Heart right ventricle (tissue), 16 donors: ENCODE data around the gene CBR4. TPM values are rescaled to one million over a fixed set of nuclear protein-coding genes. Genes with fewer than 3 reads are reported as not detected.

Experiments
- ATAC-seq, 8 donors: fragments of 200-7000 bp; cut with Tn5 transposase; one replicate each; pipeline ENCODE4 v1.9.1; 2020; ENCODE audit warnings: mild to moderate bottlenecking in 8 of 8, moderate library complexity in 8 of 8, moderate number of reproducible peaks in 1 of 8
- DNase-seq, 2 donors: peaks; one replicate each; pipeline ENCODE4 v3.0.0-alpha.2; 2020
- H3K27ac ChIP-seq, 10 donors: fragments of 200-600 bp; sonication (generic) in 2 of 10; one replicate each; pipeline versions ENCODE4 v1.5.0 to v1.8.0; 2020 to 2022; ENCODE audit warnings: mild to moderate bottlenecking in 3 of 10
- H3K27me3 ChIP-seq, 7 donors: fragments of 200-600 bp; one replicate each; pipeline ENCODE4 v1.8.0; 2021 to 2022; ENCODE audit warnings: mild to moderate bottlenecking in 2 of 7
- H3K36me3 ChIP-seq, 9 donors: fragments of 200-600 bp; sonication (generic) in 1 of 9; one replicate each; pipeline versions ENCODE4 v1.5.0 to v1.8.0; 2020 to 2022; ENCODE audit warnings: mild to moderate bottlenecking in 2 of 9
- H3K4me1 ChIP-seq, 9 donors: fragments of 200-600 bp; sonication (generic) in 1 of 9; one replicate each; pipeline versions ENCODE4 v1.5.0 to v1.8.0; 2020 to 2022; ENCODE audit warnings: mild to moderate bottlenecking in 4 of 9
- H3K4me3 ChIP-seq, 10 donors: fragments of 200-600 bp; sonication (generic) in 2 of 10; one replicate each; pipeline versions ENCODE4 v1.5.0 to v1.8.0; 2020 to 2022; ENCODE audit warnings: mild to moderate bottlenecking in 7 of 10, moderate library complexity in 2 of 10
- H3K9me3 ChIP-seq, 11 donors: fragments of 200-600 bp in 10 of 11; sonication (generic) in 2 of 11; one replicate each; pipeline versions ENCODE4 v1.5.0 to v1.8.0; 2013 to 2022; ENCODE audit warnings: mild to moderate bottlenecking in 2 of 11, control low read depth in 1 of 11, moderate library complexity in 1 of 11
- WGBS, 2 donors: extraction: QIAGEN DNeasy Blood & Tissue Kit; methylation state at CpG; one replicate each; pipeline ENCODE4 v1.1.7; 2013; ENCODE audit warnings: inconsistent platforms in 1 of 2; 5-methylcytosine and 5-hydroxymethylcytosine counted together
- intact Hi-C, 10 donors: fragments of 100-400 bp; cut with DNase I; formaldehyde crosslinking; loops; one replicate each; pipeline versions ENCODE4 v1.11.1 to v1.14.2; 2022
- polyA plus RNA-seq, 2 donors: library from polyadenylated mRNA; stranded (reverse); fragments of 200-250 nt; gene quantifications; one replicate each; pipeline ENCODE4 v1.2.3, GENCODE V29; 2013
- total RNA-seq, 10 donors: library from RNA; stranded (reverse); fragmentation: NEBNext Ultra II Directional in 3 of 10; extraction: Animal tissue kit (Norgen Biotek cat#: 25700) in 3 of 10; gene quantifications; one replicate each; pipeline versions ENCODE4 v1.2.1 to v1.2.4, GENCODE V29; 2021 to 2023
- TF ChIP-seq, protein P1 (sequence below), 9 donors: fragments of 200-600 bp; sonication (generic) in 2 of 9; IDR thresholded peaks; one replicate each; pipeline versions ENCODE4 v1.5.0 to v1.8.0; 2021 to 2022; ENCODE audit warnings: antibody characterized with exemption in 9 of 9, mild to moderate bottlenecking in 5 of 9, moderate library complexity in 1 of 9
- donor health status: Arrhythmogenic right ventricular cardiomyopathy.
- donor health status: ischemic (EF 13 %, LVEDD 7.1; RV severe dilation, severe dysfunction).
- donor health status: healthy with polysubstance abuse.
- donor health status: DM: no; HTN: yes; CAD: no.
- donor health status: DM: no; HTN: no; CAD: no.
- donor health status: ischemic (EF 25% LVEDD 6.9; RV normal size, moderate dysfunction).
- donor health status: ischemic (EF 25% LVEDD 5.7; RV mildly dilated, moderate dysfunction).
- donor health status: healthy.
- donor health status: DM: yes; HTN: yes; CAD: no.
- donor health status: Ischemic cardiomyopathy.
- donor health status: ischemic (EF 35%, LVEDD 5.7; RV mildly dilated, moderate dysfunction).
- donor health status: nonischemic (EF 11% LVEDD 7.7; RV severe dilation, severe dysfunction).
- donor health status: DM: yes; HTN: yes; CAD: no.
- donor health status: PGD.
- donor health status: ischemic (EF 29% LVEDD 5.4; RV normal size, mild dysfunction).
- donor health status: nonischemic (EF 23%, LVEDD 6.1; RV moderate dilation, normal function).

CBR4 gene
- total and polyA plus RNA-seq, 12 donors: 6.8 to 25.3 (median 22.2) TPM

DNA sequence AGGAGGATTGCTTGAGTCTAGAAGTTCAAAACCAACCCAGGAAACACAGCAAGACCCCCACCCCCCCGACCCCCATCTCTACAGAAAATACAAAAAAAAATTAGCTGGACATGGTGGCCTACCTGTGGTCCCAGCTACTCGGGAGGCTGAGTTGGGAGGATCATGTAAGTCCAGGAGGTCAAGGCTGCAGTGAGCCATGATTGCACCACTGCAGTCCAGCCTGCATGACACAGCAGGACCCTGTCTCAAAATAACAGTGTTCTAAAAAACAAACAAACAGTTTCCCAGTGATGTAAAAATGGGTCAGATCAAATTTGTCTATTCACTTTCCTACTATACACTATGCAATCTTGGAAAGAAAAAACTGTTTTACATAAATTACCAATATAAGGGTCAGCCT, 2.0 kb upstream of the CBR4 start:
- intact Hi-C loops: loop anchor here in 3 of 10 donors (5.0 to 10.0 kb wide), 2 partner anchors 260 to 553 kb away; partner anchors contain the start of gene SH3RF1 (in 3 of the 3)
- WGBS, 2 donors: 78 to 83% methylated on average over 2 of the region's 2 CpGs

DNA sequence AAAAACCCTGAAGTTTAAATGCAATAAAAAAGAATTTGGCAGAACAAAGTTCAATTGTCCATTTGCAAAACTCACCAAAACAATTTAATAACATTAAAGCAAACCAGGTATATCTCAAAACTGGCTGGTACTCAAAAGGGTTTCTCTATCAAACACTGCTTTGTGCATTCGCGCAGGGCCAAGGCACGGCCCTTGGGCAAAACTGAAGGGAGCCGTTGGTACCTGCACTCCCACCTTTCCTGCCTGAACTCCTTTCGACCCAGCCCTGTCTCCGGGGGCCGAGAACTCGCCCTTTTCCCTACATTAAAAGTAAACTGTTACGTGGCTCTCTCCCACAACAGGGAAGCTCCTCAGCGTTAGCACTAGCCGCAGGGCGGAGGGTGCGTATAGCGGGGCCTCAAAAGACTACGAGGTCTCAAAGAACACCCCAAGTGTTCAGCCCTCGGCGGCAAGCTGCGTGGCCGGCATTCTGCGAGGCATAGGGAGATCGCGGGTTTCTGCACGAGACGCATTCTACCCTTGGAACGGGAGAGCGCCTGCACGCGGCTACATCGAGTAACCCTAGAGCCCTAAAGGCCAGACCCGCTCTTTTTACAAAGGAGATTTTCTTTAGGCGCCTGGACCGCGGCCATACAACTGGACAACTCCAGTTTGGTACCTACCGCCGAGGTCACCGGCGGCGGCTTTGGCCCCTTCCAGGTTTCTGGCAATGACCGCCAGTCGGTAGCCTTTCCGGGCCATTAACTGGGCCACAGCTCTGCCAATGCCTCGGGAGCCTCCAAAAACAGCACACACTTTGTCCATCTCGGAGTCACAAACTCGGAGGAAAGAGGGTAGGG, 550 bp downstream of the CBR4 start:
- TF ChIP-seq, protein P1, sequence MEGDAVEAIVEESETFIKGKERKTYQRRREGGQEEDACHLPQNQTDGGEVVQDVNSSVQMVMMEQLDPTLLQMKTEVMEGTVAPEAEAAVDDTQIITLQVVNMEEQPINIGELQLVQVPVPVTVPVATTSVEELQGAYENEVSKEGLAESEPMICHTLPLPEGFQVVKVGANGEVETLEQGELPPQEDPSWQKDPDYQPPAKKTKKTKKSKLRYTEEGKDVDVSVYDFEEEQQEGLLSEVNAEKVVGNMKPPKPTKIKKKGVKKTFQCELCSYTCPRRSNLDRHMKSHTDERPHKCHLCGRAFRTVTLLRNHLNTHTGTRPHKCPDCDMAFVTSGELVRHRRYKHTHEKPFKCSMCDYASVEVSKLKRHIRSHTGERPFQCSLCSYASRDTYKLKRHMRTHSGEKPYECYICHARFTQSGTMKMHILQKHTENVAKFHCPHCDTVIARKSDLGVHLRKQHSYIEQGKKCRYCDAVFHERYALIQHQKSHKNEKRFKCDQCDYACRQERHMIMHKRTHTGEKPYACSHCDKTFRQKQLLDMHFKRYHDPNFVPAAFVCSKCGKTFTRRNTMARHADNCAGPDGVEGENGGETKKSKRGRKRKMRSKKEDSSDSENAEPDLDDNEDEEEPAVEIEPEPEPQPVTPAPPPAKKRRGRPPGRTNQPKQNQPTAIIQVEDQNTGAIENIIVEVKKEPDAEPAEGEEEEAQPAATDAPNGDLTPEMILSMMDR (IDR thresholded peaks at IDR 0.05): peak in 4 of 9 donors; percentile 28 to 49 (median 46)
- Histone ChIP-seq H3K9me3 (no peaks in the 10 kb centered on the region), H3K27me3 (no peaks in the 10 kb centered on the region), H3K4me1 (peaks cover 4 to 45% (median 39%) of the 10 kb centered on the region in 9 donors), H3K36me3 (peaks cover 0 to 24% (median 4%) of the 10 kb centered on the region in 9 donors), H3K4me3 (peak overlapping the region; percentile 63 to 84 (median 68)), H3K27ac (peak overlapping the region; percentile 74 to 98 (median 94))
- intact Hi-C loops: loop anchor here in 4 of 10 donors (2.0 to 10.0 kb wide), 6 partner anchors 49 to 555 kb away; partner anchors contain the start of gene SH3RF1 (in 3 of the 4)
- peak; percentile 62 to 85 (median 79) for ATAC-seq
- WGBS, 2 donors: 1% methylated on average over 44 of the region's 44 CpGs
- DNase-seq: peak; percentile 59 to 69

More for the DNA sequence above, 2.0 kb upstream of the CBR4 start:
- Histone ChIP-seq H3K4me1 (peaks cover 4 to 40% (median 28%) of the 10 kb centered on the region in 9 donors), H3K36me3 (no peaks in the 10 kb centered on the region), H3K27me3 (no peaks in the 10 kb centered on the region), H3K27ac (no peak overlapping the region), H3K4me3 (no peak overlapping the region), H3K9me3 (no peaks in the 10 kb centered on the region)
- TF ChIP-seq, protein P1 (IDR thresholded peaks at IDR 0.05): no peak
- no peak for DNase-seq
- ATAC-seq: no peak

DNA sequence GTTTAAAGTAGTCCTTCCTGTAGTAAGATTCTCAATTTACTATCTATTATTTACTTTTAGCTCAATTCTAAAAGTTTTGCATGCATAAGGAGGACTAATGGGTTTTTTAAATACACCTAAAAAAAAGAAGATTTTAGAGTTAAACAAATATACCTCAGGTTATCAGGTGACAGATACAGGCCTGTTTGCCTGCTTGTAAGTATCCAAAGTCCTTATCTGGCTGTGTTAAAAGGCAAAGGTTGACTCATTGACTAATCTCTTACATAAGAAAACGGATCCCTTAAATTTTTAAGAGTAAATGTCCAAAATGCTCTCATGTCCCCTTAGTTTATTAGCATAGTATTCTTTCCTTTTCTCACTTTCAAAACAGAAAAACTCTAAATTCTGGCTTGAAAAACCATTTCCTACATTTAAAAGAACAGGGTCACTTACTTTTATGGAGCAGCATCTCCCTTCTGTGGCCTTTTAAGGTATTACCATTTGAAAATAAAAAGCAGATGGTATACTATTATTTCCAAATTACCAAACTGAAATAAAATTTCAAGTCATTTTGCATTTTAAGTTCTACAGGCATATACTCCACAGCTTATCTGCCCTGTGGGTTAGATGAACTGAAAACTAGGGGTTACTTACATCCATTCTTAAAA, 4.5 kb downstream of the CBR4 start:
- DNase-seq (no peak), ATAC-seq (no peak)
- no peak overlapping the region for H3K4me3 ChIP-seq
- H3K36me3 ChIP-seq: peaks cover 0 to 62% (median 11%) of the 10 kb centered on the region in 9 donors
- TF ChIP-seq, protein P1 (IDR thresholded peaks at IDR 0.05): peak in 7 of 9 donors; percentile 12 to 45 (median 29)
- H3K27me3 ChIP-seq: no peaks in the 10 kb centered on the region
- H3K27ac ChIP-seq: no peak overlapping the region
- 38 to 49% methylated on average over 1 of the region's 1 CpG for WGBS, 2 donors
- H3K4me1 ChIP-seq: peaks cover 4 to 45% (median 41%) of the 10 kb centered on the region in 9 donors
- no peaks in the 10 kb centered on the region for H3K9me3 ChIP-seq
- intact Hi-C loops: loop anchor here in 3 of 10 donors (5.0 to 10.0 kb wide), 3 partner anchors 81 to 291 kb away; no protein-coding TSS in a partner anchor

DNA sequence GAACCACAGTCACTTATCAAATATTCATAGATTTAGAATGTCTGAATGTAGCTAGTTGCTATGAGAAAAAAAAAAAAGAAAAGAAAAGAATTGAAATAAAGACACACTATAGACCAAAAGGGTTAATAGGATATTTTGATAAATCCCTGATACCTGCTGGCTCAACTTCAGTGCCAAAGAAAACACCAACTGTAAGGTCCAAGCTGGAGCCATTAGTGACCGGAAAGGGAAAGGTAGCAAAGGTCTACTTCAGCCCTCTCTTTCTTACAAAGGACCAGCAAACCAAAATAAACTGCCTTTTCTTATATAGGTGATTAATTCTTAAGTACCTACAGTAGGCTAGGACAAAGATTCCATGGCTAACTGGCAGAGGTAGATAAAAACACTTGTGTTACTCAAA, 9.7 kb downstream of the CBR4 start:
- Histone ChIP-seq H3K27ac (peak overlapping the region in 2 of 10 donors; percentile 10 to 22), H3K27me3 (no peaks in the 10 kb centered on the region), H3K36me3 (peaks cover 0 to 91% (median 17%) of the 10 kb centered on the region in 9 donors), H3K9me3 (no peaks in the 10 kb centered on the region), H3K4me3 (no peak overlapping the region), H3K4me1 (peaks cover 0 to 30% (median 15%) of the 10 kb centered on the region in 9 donors)
- 86% methylated on average over 1 of the region's 1 CpG for WGBS, 2 donors
- TF ChIP-seq, protein P1 (IDR thresholded peaks at IDR 0.05): no peak
- DNase-seq: no peak
- ATAC-seq: no peak
- intact Hi-C loops: loop anchor here in 2 of 10 donors (10.0 kb wide), 2 partner anchors 76 to 286 kb away; no protein-coding TSS in a partner anchor
